Measurements from ENCODE around the gene MRPL32.

MRPL32 gene

GRCh38 chr7:42980514-42980913 lies 48.3 kb downstream of the MRPL32 start:
- TF ChIP-seq MYC (IDR thresholded peaks at IDR 0.05; ENCODE audit: low read depth, low read length) = no peak
- no peak for TF ChIP-seq POLR2A (IDR thresholded peaks at IDR 0.05; ENCODE audit: extremely low read depth, insufficient read length)
- TF ChIP-seq, protein P1, sequence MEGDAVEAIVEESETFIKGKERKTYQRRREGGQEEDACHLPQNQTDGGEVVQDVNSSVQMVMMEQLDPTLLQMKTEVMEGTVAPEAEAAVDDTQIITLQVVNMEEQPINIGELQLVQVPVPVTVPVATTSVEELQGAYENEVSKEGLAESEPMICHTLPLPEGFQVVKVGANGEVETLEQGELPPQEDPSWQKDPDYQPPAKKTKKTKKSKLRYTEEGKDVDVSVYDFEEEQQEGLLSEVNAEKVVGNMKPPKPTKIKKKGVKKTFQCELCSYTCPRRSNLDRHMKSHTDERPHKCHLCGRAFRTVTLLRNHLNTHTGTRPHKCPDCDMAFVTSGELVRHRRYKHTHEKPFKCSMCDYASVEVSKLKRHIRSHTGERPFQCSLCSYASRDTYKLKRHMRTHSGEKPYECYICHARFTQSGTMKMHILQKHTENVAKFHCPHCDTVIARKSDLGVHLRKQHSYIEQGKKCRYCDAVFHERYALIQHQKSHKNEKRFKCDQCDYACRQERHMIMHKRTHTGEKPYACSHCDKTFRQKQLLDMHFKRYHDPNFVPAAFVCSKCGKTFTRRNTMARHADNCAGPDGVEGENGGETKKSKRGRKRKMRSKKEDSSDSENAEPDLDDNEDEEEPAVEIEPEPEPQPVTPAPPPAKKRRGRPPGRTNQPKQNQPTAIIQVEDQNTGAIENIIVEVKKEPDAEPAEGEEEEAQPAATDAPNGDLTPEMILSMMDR (IDR thresholded peaks at IDR 0.05; ENCODE audit: low read depth, low read length) = no peak
- TF ChIP-seq, protein P2, sequence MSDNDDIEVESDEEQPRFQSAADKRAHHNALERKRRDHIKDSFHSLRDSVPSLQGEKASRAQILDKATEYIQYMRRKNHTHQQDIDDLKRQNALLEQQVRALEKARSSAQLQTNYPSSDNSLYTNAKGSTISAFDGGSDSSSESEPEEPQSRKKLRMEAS (IDR thresholded peaks at IDR 0.05; ENCODE audit: low read depth, low read length) = no peak
- no peak overlapping the region for H3K4me3 ChIP-seq (ENCODE audit: low read depth, low read length)
- no peak for DNase-seq (ENCODE audit: low read depth)

DNA sequence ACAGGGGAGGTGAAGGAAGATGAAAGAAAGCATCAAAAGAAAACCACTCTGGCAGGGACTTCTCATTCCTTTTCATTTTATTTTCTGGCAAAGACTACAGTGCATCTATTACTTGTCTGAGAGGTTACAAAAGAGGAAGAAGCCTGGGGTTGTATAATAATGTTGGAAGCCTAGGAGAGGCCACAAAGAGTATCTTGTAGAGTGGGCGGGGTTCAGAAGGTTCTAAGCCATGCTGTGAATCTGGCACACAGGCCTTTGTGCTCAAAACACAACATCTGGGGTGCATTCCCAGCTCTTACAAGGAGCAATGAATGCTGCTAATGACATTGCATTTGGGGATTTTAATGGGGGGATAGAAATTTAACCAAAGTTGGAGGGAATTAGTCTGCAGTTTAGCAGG lies 49.4 kb downstream of the MRPL32 start:
- H3K4me3 ChIP-seq (ENCODE audit: low read depth, low read length) = no peak overlapping the region

GRCh38 chr7:42982604-42983115 lies 50.5 kb downstream of the MRPL32 start:
- no peak for DNase-seq (ENCODE audit: low read depth)
- no peak overlapping the region for H3K4me3 ChIP-seq (ENCODE audit: low read depth, low read length)
- TF ChIP-seq MYC (IDR thresholded peaks at IDR 0.05; ENCODE audit: low read depth, low read length) (no peak), POLR2A (IDR thresholded peaks at IDR 0.05; ENCODE audit: extremely low read depth, insufficient read length) (no peak)
- TF ChIP-seq, protein P1 (IDR thresholded peaks at IDR 0.05; ENCODE audit: low read depth, low read length) = no peak
- TF ChIP-seq, protein P2 (IDR thresholded peaks at IDR 0.05; ENCODE audit: low read depth, low read length) = no peak

More for the DNA sequence above, 49.4 kb downstream of the MRPL32 start:
- TF ChIP-seq, protein P1 (IDR thresholded peaks at IDR 0.05; ENCODE audit: low read depth, low read length) = no peak
- TF ChIP-seq MYC (IDR thresholded peaks at IDR 0.05; ENCODE audit: low read depth, low read length) (no peak), POLR2A (IDR thresholded peaks at IDR 0.05; ENCODE audit: extremely low read depth, insufficient read length) (no peak)
- TF ChIP-seq, protein P2 (IDR thresholded peaks at IDR 0.05; ENCODE audit: low read depth, low read length) = no peak
- peak; percentile 26 for DNase-seq (ENCODE audit: low read depth)

DNA sequence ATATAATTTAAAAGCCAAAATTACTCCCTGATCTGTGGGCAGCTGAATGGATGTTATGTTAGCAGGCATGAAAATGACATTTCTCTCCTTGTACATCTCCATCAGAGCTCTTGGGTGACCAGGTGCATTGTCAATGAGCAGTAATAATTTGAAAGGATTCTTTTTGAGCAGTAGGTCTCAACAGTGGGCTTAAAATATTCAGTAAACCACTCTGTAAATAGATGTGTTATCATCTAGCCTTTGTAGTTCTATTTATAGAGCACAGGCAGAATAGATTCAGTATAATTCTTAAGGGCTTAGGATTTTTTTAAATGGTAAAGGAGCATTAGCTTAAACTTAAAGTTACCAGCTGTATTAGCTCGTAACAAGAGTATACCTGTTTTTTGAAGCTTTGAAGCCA lies 52.0 kb downstream of the MRPL32 start:
- DNase-seq (ENCODE audit: low read depth) = no peak
- TF ChIP-seq MYC (IDR thresholded peaks at IDR 0.05; ENCODE audit: low read depth, low read length) (no peak), POLR2A (IDR thresholded peaks at IDR 0.05; ENCODE audit: extremely low read depth, insufficient read length) (no peak)
- TF ChIP-seq, protein P2 (IDR thresholded peaks at IDR 0.05; ENCODE audit: low read depth, low read length) = no peak
- TF ChIP-seq, protein P1 (IDR thresholded peaks at IDR 0.05; ENCODE audit: low read depth, low read length) = no peak
- no peak overlapping the region for H3K4me3 ChIP-seq (ENCODE audit: low read depth, low read length)

DNA sequence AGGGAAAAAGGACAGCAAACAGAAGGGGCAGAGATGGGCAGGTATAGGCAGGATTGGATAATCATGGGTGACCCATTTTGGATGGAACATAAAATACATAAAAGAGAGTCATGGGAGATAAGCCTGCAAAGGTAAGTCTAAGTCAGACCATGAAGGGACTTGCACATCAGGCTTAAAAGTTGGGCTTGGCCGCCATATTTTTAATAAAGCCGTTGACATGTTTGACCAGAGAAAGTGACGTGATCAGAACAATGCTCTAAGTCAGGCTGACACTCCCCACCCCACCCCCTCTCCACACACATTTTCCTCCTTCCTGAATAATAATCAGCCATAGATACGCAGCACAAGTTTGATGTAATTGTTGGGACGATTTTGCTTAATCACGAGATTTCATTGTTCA lies 54.0 kb downstream of the MRPL32 start:
- TF ChIP-seq MYC (IDR thresholded peaks at IDR 0.05; ENCODE audit: low read depth, low read length) = no peak
- TF ChIP-seq, protein P2 (IDR thresholded peaks at IDR 0.05; ENCODE audit: low read depth, low read length) = no peak
- no peak for TF ChIP-seq POLR2A (IDR thresholded peaks at IDR 0.05; ENCODE audit: extremely low read depth, insufficient read length)
- TF ChIP-seq, protein P1 (IDR thresholded peaks at IDR 0.05; ENCODE audit: low read depth, low read length) = no peak
- no peak for DNase-seq (ENCODE audit: low read depth)
- H3K4me3 ChIP-seq (ENCODE audit: low read depth, low read length) = no peak overlapping the region

Data from NB4 (cell line).